RCC 7860 (cell line): Measurements from ENCODE around the gene GATA6.

Experiments used
- DNase-seq: peaks from one replicate; pipeline ENCODE4 v3.0.0-alpha.2; 2015; ENCODE audit warnings: low spot score
- FAIRE-seq: peaks from 2 replicates; lab custom pipeline; 2012; peaks lifted over from hg19 to GRCh38; lab: Jason Lieb, UNC

GATA6 gene

DNA sequence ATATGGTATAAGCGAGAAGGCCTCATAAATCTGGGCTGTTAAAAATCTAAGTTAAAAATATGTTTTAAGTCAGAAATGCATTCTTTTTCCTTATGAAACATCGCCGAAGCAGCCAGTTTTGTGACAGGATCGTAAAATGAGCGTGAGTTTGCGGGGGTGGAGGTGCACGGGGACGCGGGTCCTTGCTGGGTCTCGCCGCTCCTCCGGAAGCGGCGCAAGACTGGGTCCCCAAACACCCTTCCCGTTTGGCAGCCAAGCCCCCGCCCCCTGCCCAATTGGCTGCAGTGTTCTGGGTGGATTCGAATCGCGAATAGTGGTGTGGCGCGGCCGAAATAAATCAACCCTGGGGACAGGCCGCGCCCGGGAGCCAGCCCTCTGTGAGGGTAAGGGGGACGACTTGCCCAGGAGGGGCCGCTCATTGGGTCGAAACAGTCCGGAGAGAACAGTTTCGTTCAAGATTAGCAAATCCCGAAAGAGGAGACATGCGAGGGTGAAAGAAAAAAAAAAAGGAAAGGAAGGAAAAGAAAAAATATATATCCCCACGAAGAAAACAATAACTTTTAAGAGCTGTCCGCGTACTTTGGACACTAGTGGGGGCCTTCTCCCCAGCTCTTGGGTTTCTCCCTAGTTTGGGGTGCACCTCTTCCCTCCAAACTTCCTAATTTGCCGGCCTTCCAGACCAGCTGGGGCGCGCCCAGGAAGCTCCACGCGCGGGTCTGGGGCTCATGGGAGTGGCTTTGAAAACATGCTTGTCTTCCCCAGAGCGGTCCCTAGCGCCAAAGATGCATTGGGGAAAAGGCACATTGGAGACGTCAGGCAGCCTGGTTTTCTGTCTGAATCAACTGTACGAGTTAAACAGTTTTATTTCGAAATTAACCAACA, 3.1 kb upstream of the GATA6 start:
- FAIRE-seq, result no peak

DNA sequence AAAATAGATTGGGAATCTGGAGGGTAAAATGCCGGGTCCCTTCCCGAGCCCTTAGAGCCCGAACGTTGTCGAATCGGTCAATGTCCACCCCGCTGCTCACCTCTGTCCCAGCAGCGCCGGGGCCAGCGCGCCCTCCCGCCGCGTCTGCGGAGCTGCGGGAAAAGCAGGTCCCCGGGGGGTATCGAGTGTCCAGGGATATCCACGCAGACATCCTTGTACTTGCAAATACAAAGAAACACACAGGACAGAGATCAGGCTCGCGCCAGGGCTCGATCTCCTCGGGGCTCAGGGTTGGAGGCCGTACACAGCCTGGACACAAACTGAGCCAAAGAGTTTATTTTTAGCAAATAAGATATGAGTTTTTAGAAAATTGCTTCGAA, 2.3 kb upstream of the GATA6 start:
- no peak for FAIRE-seq

More for the DNA sequence above, 3.1 kb upstream of the GATA6 start:
- no peak for DNase-seq

GRCh38 chr18:22167471-22168241, 1.7 kb upstream of the GATA6 start:
- FAIRE-seq, result no peak
- no peak for DNase-seq

More for the DNA sequence above, 2.3 kb upstream of the GATA6 start:
- no peak for DNase-seq

DNA sequence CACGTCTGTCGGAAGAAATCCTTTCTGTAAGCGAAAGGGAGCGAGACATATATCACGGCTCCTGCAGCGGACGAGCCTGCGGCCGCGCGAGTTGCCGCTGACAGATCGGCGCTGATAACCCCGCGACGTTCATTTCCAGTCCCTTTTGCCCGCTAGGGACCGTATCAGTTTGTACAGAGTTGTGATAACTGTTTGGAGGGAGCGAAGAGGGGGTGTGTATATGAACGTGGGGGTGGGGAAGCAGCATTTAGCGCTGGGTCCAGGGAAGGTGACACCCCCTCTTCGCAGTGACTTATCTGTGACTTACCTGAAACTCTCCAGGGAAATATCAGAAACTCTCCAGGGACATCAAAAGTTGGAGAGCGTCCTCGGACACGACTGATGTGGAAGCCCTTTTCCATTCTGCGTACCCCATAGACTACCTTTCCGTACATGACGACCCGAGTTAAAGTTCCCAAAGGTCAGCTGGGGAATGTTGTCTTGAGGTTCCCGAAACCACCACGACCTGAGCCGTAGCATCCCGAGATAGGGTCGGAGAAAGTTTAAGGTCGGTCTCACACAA, 948 bp upstream of the GATA6 start:
- FAIRE-seq, result no peak
- peak; percentile 10 for DNase-seq

- DNase-seq (peak; percentile 41), FAIRE-seq (no peak)
Observed at GRCh38 chr18:22169889-22170420, 566 bp downstream of the GATA6 start.

DNA sequence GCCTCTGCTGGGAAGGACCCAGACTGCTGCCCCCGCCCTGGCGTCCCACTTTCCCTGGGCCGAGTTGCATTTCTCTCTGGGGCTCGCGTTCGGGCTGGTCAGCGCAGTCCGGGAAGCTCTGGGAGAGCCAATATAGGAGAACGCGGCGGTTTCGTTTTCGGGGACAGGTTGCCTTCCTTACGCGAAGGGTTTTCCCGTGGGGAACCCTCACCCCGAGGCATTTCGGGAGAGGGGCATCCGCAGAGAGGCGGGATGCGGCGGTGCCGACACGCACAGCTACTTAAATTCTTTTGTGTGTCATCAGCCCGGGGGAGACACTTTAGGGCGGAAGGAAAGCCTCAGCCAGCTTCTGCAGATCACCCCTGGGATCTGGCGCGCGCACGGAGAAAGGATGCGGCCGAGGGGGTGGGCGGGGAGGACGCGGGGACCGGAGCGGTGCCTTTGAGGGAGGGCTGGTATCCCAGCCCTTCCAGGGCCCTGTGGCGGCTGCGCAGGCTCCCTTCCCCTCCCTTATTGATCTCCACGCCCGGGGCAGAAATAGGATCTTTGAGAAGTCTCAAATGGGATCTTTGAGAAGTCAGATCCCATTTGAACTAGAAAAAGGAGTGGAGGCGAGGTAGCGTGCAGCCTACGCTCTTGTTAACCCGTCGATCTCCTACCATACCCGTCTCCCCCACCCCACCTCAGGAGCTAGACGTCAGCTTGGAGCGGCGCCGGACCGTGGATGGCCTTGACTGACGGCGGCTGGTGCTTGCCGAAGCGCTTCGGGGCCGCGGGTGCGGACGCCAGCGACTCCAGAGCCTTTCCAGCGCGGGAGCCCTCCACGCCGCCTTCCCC, 1.2 kb downstream of the GATA6 start:
- DNase-seq (peak; percentile 5), FAIRE-seq (no peak)

GRCh38 chr18:22171258-22172119, 2.1 kb downstream of the GATA6 start:
- no peak for DNase-seq
- FAIRE-seq, result no peak

DNA sequence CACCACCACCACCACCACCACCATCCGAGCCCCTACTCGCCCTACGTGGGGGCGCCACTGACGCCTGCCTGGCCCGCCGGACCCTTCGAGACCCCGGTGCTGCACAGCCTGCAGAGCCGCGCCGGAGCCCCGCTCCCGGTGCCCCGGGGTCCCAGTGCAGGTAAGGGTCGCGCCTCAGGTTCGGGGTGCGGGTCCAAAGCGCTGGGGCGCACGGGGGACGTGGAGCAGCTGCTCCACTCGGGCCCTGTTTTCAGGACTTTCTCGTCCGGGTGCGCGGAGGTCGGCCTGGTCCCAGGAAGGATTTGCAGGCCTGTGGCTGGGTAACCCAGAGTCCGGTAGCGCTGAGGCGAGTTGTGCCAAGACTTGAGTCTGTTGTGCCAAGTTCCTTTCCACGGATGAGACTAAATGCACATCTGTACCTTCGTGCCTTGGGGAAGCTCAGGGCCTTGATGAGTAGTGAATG, 2.8 kb downstream of the GATA6 start:
- DNase-seq (no peak), FAIRE-seq (no peak)

DNA sequence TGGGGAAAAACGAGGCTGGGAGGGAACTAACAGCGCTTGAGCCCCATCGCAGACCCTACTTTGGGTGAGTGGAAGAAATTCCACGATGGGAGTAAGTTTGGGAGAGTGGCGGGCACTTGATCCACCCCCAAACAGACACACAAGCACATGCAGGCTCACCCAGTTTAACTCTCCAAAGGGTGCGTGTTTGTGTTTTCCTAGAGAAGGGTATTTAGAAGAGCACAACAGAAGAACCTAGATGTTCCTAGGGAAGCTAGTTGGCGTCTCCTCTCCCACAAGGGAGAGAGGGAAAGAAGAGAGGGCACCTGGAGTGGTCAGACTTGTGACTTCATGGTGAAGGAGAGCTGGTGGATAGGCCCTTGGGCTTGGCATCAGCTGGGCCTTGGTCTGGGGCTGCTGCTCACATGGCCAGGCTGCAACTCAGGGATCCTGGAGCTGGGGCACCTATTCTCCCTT, 3.2 kb downstream of the GATA6 start:
- FAIRE-seq (no peak), DNase-seq (no peak)

DNA sequence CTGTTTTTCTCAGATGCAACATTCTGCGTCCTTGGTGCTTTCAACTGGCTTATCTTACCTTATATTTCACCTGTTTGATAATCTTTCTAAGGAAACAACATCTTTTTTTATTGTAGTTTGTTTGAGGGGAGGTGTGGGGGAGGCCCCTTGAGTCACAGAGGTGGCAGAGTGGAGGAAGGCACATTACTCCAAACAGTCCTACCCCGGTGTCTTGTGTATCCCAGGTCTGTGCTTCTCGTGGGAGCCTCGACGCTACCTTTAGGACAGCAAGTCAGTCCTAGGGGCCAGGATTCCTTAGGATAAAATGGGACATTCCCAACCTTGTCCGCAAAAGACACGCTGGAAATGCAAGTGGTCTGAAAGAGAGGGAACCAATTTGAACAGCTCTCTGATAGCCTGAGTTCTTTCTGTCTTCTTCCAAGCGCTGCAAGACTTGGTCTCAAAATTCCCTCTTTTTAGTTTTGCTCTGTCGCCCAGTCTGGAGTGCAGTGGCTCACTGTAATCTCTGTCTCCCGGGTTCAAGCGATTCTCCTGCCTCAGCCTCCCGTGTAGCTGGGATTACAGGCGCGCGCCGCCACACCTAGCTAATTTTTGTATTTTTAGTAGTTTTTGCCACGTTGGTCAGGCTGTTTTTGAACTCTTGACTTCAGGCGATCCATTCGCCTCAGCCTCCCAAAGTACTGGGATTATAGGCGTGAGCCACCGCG, 4.0 kb downstream of the GATA6 start:
- DNase-seq, result no peak
- no peak for FAIRE-seq

GRCh38 chr18:22173928-22174301, 4.5 kb downstream of the GATA6 start:
- FAIRE-seq (no peak), DNase-seq (no peak)

DNA sequence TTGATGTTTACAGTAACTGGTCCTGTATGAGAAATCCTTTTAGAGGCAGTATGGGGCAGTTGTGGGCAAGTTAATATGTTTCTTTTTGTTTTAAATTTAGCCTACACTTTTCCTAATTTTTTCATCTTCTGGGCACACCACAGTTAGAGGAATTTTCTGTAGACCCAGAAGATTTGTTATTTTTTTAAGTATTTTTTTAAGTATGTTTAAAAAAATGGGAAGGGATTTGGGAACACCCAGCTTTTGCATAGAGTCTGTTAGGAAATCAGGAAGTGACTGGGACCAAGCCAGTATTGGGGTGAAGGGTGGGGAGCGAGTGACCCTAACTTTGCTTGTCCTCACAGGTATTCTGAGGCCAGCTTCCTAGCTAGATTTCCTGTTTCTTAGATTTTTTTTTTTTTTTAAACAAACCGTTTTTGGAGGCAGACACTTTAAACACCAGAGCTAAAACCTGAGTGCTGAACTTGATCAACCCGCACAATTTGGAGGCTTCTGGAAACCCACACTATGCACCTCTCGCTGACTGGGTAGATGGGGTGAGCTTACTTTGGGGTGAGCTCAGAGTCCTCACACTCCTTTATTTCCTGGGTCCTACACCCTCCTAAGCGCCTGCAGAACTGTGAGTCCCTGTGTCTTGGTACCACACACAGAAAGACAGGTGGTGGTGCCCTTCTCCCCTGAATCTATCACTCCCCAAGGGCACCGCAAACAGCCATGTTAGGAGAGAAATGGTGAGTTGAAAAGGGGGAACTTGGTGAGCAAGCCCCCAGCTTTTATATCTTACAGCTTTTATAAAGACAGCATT, 5.2 kb downstream of the GATA6 start:
- FAIRE-seq, result no peak
- no peak for DNase-seq

- DNase-seq, result no peak
- FAIRE-seq, result no peak
Observed at GRCh38 chr18:22175346-22175745, 6.0 kb downstream of the GATA6 start.

GRCh38 chr18:22176420-22177326, 7.3 kb downstream of the GATA6 start:
- FAIRE-seq, result no peak
- no peak for DNase-seq

DNA sequence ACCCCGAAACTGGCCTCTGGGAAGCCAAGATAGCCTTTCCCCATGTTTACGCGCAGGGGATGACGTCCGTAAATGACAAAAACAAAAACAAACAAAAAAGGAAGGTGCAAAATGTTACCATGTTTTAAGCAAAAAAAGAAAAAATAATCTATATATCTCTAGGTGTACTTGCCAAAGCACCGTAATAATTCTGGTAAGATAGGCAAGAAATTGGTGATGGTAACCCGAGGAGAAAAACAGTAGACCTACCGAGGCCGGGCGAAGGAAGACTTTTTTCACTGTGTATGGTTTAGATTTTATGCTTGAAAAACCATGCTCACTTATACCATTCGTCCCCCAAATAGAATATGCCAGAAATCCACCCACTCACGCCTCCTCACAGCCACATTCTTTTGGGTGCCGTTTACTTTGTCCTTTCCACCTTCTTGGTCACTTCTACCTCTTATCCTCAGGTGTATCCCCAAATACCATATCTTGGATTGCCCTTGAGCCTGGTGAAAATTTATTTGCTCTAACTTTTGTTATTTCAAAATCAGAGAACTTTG, 8.0 kb downstream of the GATA6 start:
- FAIRE-seq, result no peak
- no peak for DNase-seq

- FAIRE-seq, result no peak
- DNase-seq, result no peak
Observed at GRCh38 chr18:22179174-22179573, 9.8 kb downstream of the GATA6 start.

- DNase-seq, result no peak
- no peak for FAIRE-seq
Observed at GRCh38 chr18:22179631-22180030, 10.2 kb downstream of the GATA6 start.
